ENCODE results near the gene C6orf15. TPM values are rescaled to one million over a fixed set of nuclear protein-coding genes. Genes with fewer than 3 reads are reported as not detected.

C6orf15 gene
- total and polyA plus RNA-seq, 4 donors: not detected

DNA sequence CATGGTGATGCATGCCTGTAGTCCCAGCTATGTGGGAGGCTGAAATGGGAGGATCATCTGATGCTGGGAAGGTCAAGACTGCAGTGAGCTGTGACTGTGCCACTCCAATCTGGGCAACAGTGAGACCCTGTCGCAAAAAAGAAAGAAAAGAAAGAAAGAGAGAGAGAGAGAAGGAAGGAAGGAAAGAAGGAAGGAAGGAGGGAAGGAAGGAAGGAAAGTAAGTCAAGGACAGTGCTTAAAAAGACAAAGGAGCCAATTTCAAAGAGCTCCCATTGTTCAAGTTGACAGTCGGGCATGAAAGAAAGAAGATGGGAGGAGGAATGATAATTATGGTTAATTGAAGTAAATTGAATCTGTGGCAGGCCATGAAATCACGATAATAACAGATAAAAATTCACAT, 16.2 kb downstream of the C6orf15 start:
- TF ChIP-seq FOXA2 (IDR thresholded peaks at IDR 0.05): no peak
- no peak for TF ChIP-seq MAX (IDR thresholded peaks at IDR 0.05)
- TF ChIP-seq, protein P1, sequence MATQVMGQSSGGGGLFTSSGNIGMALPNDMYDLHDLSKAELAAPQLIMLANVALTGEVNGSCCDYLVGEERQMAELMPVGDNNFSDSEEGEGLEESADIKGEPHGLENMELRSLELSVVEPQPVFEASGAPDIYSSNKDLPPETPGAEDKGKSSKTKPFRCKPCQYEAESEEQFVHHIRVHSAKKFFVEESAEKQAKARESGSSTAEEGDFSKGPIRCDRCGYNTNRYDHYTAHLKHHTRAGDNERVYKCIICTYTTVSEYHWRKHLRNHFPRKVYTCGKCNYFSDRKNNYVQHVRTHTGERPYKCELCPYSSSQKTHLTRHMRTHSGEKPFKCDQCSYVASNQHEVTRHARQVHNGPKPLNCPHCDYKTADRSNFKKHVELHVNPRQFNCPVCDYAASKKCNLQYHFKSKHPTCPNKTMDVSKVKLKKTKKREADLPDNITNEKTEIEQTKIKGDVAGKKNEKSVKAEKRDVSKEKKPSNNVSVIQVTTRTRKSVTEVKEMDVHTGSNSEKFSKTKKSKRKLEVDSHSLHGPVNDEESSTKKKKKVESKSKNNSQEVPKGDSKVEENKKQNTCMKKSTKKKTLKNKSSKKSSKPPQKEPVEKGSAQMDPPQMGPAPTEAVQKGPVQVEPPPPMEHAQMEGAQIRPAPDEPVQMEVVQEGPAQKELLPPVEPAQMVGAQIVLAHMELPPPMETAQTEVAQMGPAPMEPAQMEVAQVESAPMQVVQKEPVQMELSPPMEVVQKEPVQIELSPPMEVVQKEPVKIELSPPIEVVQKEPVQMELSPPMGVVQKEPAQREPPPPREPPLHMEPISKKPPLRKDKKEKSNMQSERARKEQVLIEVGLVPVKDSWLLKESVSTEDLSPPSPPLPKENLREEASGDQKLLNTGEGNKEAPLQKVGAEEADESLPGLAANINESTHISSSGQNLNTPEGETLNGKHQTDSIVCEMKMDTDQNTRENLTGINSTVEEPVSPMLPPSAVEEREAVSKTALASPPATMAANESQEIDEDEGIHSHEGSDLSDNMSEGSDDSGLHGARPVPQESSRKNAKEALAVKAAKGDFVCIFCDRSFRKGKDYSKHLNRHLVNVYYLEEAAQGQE (IDR thresholded peaks at IDR 0.05): no peak
- no peak for TF ChIP-seq TAF1 (conservative IDR thresholded peaks at IDR 0.05)
- TF ChIP-seq SP1 (IDR thresholded peaks at IDR 0.05): no peak
- no peak for TF ChIP-seq CTCF (IDR thresholded peaks at IDR 0.05; ENCODE audit: low read depth, low read length, missing input control)
- no peak for TF ChIP-seq GABPA (IDR thresholded peaks at IDR 0.05 in 1 of 2, conservative IDR thresholded peaks at IDR 0.05 in 1 of 2)
- TF ChIP-seq, protein P2, sequence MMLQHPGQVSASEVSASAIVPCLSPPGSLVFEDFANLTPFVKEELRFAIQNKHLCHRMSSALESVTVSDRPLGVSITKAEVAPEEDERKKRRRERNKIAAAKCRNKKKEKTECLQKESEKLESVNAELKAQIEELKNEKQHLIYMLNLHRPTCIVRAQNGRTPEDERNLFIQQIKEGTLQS (IDR thresholded peaks at IDR 0.05): no peak
- TF ChIP-seq JUND (IDR thresholded peaks at IDR 0.05): no peak
- TF ChIP-seq, protein P3, sequence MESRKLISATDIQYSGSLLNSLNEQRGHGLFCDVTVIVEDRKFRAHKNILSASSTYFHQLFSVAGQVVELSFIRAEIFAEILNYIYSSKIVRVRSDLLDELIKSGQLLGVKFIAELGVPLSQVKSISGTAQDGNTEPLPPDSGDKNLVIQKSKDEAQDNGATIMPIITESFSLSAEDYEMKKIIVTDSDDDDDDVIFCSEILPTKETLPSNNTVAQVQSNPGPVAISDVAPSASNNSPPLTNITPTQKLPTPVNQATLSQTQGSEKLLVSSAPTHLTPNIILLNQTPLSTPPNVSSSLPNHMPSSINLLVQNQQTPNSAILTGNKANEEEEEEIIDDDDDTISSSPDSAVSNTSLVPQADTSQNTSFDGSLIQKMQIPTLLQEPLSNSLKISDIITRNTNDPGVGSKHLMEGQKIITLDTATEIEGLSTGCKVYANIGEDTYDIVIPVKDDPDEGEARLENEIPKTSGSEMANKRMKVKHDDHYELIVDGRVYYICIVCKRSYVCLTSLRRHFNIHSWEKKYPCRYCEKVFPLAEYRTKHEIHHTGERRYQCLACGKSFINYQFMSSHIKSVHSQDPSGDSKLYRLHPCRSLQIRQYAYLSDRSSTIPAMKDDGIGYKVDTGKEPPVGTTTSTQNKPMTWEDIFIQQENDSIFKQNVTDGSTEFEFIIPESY (IDR thresholded peaks at IDR 0.05): no peak
- Histone ChIP-seq H3K9ac (ENCODE audit: low read depth in 1 of 2, low read length in 2 of 2) (no peak overlapping the region), H3K27ac (ENCODE audit: low read depth in 1 of 2, low read length in 2 of 2) (no peak overlapping the region), H3K4me3 (ENCODE audit: low read depth in 1 of 3, low read length in 3 of 3) (no peak overlapping the region), H3K27me3 (ENCODE audit: control insufficient read depth in 4 of 4, insufficient read depth in 4 of 4, low read length in 3 of 4) (no peaks in the 10 kb centered on the region), H3K9me3 (ENCODE audit: control insufficient read depth in 4 of 4, low read length in 3 of 4) (no peaks in the 10 kb centered on the region), H3K36me3 (ENCODE audit: control insufficient read depth in 4 of 4, insufficient read depth in 3 of 4, low read depth in 1 of 4, low read length in 3 of 4) (no peaks in the 10 kb centered on the region), H3K4me1 (ENCODE audit: control insufficient read depth in 4 of 4, insufficient read depth in 4 of 4, low read length in 3 of 4) (no peaks in the 10 kb centered on the region)
- no peak for DNase-seq (ENCODE audit: low spot score)
- WGBS: 81% methylated on average over 3 of the region's 3 CpGs

- DNase-seq (ENCODE audit: low spot score): no peak
- Histone ChIP-seq H3K9ac (ENCODE audit: low read depth in 1 of 2, low read length in 2 of 2) (no peak overlapping the region), H3K4me3 (ENCODE audit: low read depth in 1 of 3, low read length in 3 of 3) (no peak overlapping the region), H3K9me3 (ENCODE audit: control insufficient read depth in 4 of 4, low read length in 3 of 4) (no peaks in the 10 kb centered on the region), H3K4me1 (ENCODE audit: control insufficient read depth in 4 of 4, insufficient read depth in 4 of 4, low read length in 3 of 4) (no peaks in the 10 kb centered on the region), H3K27ac (ENCODE audit: low read depth in 1 of 2, low read length in 2 of 2) (no peak overlapping the region), H3K27me3 (ENCODE audit: control insufficient read depth in 4 of 4, insufficient read depth in 4 of 4, low read length in 3 of 4) (no peaks in the 10 kb centered on the region), H3K36me3 (ENCODE audit: control insufficient read depth in 4 of 4, insufficient read depth in 3 of 4, low read depth in 1 of 4, low read length in 3 of 4) (no peaks in the 10 kb centered on the region)
- WGBS: 64% methylated on average over 3 of the region's 3 CpGs
- TF ChIP-seq, protein P1 (IDR thresholded peaks at IDR 0.05): no peak
- no peak for TF ChIP-seq MAX (IDR thresholded peaks at IDR 0.05)
Observed at GRCh38 chr6:31094389-31094881, 17.9 kb downstream of the C6orf15 start.
